ENCODE measurements around the gene TBX2. TPM values are rescaled to one million over a fixed set of nuclear protein-coding genes. Genes with fewer than 3 reads are reported as not detected.

Gene TBX2
- total and polyA plus RNA-seq, 2 of the 13 experiments (the other 11 are each of a cell fraction or from before 2014, with no cell fraction given): 2.8 to 15.3 TPM

DNA sequence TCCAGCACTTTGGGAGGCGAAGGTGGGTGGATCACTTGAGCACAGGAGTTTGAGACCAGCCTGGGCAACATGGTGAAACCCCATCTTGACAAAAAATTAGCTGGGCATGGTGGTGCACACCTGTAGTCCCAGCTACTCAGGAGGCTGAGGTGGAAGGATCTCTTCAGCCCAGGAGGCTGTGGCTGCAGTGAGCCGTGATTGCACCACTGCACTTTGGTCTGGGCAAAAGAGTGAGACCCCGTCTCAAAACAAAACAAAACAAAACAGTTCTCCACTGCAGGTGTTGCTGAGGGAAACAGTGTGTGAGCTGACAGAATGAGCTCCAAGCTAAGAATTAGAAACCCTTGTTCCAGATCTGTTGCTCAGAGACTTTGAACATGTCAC is 35.2 kb upstream of the TBX2 start (continued):
- TF ChIP-seq, protein P1, sequence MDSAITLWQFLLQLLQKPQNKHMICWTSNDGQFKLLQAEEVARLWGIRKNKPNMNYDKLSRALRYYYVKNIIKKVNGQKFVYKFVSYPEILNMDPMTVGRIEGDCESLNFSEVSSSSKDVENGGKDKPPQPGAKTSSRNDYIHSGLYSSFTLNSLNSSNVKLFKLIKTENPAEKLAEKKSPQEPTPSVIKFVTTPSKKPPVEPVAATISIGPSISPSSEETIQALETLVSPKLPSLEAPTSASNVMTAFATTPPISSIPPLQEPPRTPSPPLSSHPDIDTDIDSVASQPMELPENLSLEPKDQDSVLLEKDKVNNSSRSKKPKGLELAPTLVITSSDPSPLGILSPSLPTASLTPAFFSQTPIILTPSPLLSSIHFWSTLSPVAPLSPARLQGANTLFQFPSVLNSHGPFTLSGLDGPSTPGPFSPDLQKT (CRISPR knock-in tag; IDR thresholded peaks at IDR 0.05; ENCODE audit: borderline replicate concordance): no peak
- TF ChIP-seq EED (CRISPR knock-in tag; IDR thresholded peaks at IDR 0.05): no peak
- TF ChIP-seq FOSL1 (CRISPR knock-in tag; IDR thresholded peaks at IDR 0.05; ENCODE audit: borderline replicate concordance): no peak
- no peak for TF ChIP-seq ZNF549 (CRISPR knock-in tag; IDR thresholded peaks at IDR 0.05)
- no peak for TF ChIP-seq ZNF383 (CRISPR knock-in tag; IDR thresholded peaks at IDR 0.05; ENCODE audit: borderline replicate concordance)
- TF ChIP-seq BRD4 (CRISPR knock-in tag; IDR thresholded peaks at IDR 0.05): no peak
- TF ChIP-seq KDM5B (CRISPR knock-in tag; IDR thresholded peaks at IDR 0.05; ENCODE audit: borderline replicate concordance): no peak
- TF ChIP-seq ZNF205 (CRISPR knock-in tag; IDR thresholded peaks at IDR 0.05): no peak
- peak; percentile 72 for TF ChIP-seq HNF4A (CRISPR knock-in tag; IDR thresholded peaks at IDR 0.05)
- TF ChIP-seq MYNN (CRISPR knock-in tag; IDR thresholded peaks at IDR 0.05; ENCODE audit: low read depth): no peak
- TF ChIP-seq, protein P2, sequence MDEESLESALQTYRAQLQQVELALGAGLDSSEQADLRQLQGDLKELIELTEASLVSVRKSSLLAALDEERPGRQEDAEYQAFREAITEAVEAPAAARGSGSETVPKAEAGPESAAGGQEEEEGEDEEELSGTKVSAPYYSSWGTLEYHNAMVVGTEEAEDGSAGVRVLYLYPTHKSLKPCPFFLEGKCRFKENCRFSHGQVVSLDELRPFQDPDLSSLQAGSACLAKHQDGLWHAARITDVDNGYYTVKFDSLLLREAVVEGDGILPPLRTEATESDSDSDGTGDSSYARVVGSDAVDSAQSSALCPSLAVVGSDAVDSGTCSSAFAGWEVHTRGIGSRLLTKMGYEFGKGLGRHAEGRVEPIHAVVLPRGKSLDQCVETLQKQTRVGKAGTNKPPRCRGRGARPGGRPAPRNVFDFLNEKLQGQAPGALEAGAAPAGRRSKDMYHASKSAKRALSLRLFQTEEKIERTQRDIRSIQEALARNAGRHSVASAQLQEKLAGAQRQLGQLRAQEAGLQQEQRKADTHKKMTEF (CRISPR knock-in tag; IDR thresholded peaks at IDR 0.05): no peak
- peak; percentile 49; the same call in 1 of the 2 replicates for TF ChIP-seq KDM1A (CRISPR knock-in tag; IDR thresholded peaks at IDR 0.05)
- TF ChIP-seq LBX2 (CRISPR knock-in tag; IDR thresholded peaks at IDR 0.05; ENCODE audit: borderline replicate concordance): no peak
- TF ChIP-seq ZBTB7B (CRISPR knock-in tag; IDR thresholded peaks at IDR 0.05): no peak
- TF ChIP-seq MLLT10 (CRISPR knock-in tag; IDR thresholded peaks at IDR 0.05): no peak
- no peak for TF ChIP-seq HDAC1 (CRISPR knock-in tag; IDR thresholded peaks at IDR 0.05)
- TF ChIP-seq ZNF639 (CRISPR knock-in tag; conservative IDR thresholded peaks at IDR 0.05): 0 out of 2 replicates have a peak, but pooled peaks have one; percentile 18
- peak; percentile 40; the same call in 1 of the 2 replicates for TF ChIP-seq CEBPG (CRISPR knock-in tag; IDR thresholded peaks at IDR 0.05)
- no peak for TF ChIP-seq SP5 (CRISPR knock-in tag; IDR thresholded peaks at IDR 0.05; ENCODE audit: borderline replicate concordance, low read depth)
- TF ChIP-seq SP2 (CRISPR knock-in tag; IDR thresholded peaks at IDR 0.05): no peak
- no peak for TF ChIP-seq SP1 (IDR thresholded peaks at IDR 0.05)
- no peak for TF ChIP-seq SP1 (CRISPR knock-in tag; IDR thresholded peaks at IDR 0.05)
- TF ChIP-seq, protein P3, sequence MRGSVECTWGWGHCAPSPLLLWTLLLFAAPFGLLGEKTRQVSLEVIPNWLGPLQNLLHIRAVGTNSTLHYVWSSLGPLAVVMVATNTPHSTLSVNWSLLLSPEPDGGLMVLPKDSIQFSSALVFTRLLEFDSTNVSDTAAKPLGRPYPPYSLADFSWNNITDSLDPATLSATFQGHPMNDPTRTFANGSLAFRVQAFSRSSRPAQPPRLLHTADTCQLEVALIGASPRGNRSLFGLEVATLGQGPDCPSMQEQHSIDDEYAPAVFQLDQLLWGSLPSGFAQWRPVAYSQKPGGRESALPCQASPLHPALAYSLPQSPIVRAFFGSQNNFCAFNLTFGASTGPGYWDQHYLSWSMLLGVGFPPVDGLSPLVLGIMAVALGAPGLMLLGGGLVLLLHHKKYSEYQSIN (CRISPR knock-in tag; IDR thresholded peaks at IDR 0.05; ENCODE audit: borderline replicate concordance): no peak
- no peak for TF ChIP-seq TERF1 (CRISPR knock-in tag; IDR thresholded peaks at IDR 0.05)
- no peak for TF ChIP-seq ZNF746 (CRISPR knock-in tag; IDR thresholded peaks at IDR 0.05)
- TF ChIP-seq ZNF674 (CRISPR knock-in tag; IDR thresholded peaks at IDR 0.05; ENCODE audit: low read depth): no peak
- TF ChIP-seq NFYC (CRISPR knock-in tag; IDR thresholded peaks at IDR 0.05): no peak
- TF ChIP-seq ZEB1 (IDR thresholded peaks at IDR 0.05; ENCODE audit: insufficient replicate concordance, low read depth): no peak
